HG03520 (cell line): Measurements from ENCODE around the gene TVP23C.

Source experiments
- ATAC-seq: cut with Tn5 transposase; IDR thresholded peaks from one replicate; pipeline ENCODE4 v1.9.1; 2021; ENCODE audit warnings: mild to moderate bottlenecking, moderate library complexity; ENCODE audit not compliant: unreplicated experiment

The TVP23C gene

GRCh38 chr17:15465045-15465701, 98.1 kb downstream of the TVP23C start:
- no peak for ATAC-seq

- ATAC-seq: no peak
Observed at GRCh38 chr17:15464231-15464985, 98.9 kb downstream of the TVP23C start.

GRCh38 chr17:15462976-15463772, 100.1 kb downstream of the TVP23C start:
- ATAC-seq: no peak

- no peak for ATAC-seq
Observed at GRCh38 chr17:15457723-15458094, 105.6 kb downstream of the TVP23C start.

GRCh38 chr17:15456972-15457722, 106.1 kb downstream of the TVP23C start:
- ATAC-seq: no peak

- ATAC-seq: no peak
Observed at GRCh38 chr17:15456496-15456895, 106.8 kb downstream of the TVP23C start.

GRCh38 chr17:15454346-15454745, 108.9 kb downstream of the TVP23C start:
- no peak for ATAC-seq

- ATAC-seq: no peak
Observed at GRCh38 chr17:15453782-15454181, 109.5 kb downstream of the TVP23C start.

- no peak for ATAC-seq
Observed at GRCh38 chr17:15453246-15453645, 110.0 kb downstream of the TVP23C start.

GRCh38 chr17:15452746-15453145, 110.5 kb downstream of the TVP23C start:
- ATAC-seq: no peak
